ENCODE measurements around the gene H3-3A.

DNA sequence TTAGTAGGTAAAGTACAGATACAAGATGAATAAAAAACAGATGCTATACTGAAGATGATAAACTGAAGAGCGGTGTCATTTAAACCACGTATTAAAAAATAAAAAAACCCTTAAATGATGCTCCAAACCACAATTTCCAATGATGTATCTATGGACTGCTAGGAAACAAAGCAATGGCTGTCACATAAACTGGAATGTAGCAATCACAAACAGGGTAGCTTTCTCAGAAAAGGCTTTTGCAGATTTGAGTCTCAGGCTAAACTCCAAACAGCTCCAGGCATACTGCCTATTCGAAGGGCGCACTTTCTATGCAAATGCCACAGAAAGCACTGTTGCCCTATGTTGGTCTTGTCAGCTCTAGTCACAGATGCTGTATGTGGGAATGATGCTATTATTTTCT, 12.4 kb upstream of the H3-3A start:
- TF ChIP-seq, protein P1, sequence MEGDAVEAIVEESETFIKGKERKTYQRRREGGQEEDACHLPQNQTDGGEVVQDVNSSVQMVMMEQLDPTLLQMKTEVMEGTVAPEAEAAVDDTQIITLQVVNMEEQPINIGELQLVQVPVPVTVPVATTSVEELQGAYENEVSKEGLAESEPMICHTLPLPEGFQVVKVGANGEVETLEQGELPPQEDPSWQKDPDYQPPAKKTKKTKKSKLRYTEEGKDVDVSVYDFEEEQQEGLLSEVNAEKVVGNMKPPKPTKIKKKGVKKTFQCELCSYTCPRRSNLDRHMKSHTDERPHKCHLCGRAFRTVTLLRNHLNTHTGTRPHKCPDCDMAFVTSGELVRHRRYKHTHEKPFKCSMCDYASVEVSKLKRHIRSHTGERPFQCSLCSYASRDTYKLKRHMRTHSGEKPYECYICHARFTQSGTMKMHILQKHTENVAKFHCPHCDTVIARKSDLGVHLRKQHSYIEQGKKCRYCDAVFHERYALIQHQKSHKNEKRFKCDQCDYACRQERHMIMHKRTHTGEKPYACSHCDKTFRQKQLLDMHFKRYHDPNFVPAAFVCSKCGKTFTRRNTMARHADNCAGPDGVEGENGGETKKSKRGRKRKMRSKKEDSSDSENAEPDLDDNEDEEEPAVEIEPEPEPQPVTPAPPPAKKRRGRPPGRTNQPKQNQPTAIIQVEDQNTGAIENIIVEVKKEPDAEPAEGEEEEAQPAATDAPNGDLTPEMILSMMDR (IDR thresholded peaks at IDR 0.05), result no peak
- TF ChIP-seq POLR2A (IDR thresholded peaks at IDR 0.05), result no peak
